K562 (cell line): ENCODE measurements around the gene TP63. TPM values are rescaled to one million over a fixed set of nuclear protein-coding genes. Genes with fewer than 3 reads are reported as not detected.

Source experiments
- ATAC-seq: fragments of 200-7000 bp; cut with Tn5 transposase; 3 replicates; pipeline ENCODE4 v1.9.1; 2020; ENCODE audit warnings: moderate library complexity
- BruUV-seq: library from RNA; stranded (reverse); fragments of 400-500 nt; replicated peaks from 2 replicates; lab custom pipeline; 2021; lab: Mats Ljungman, UMichigan
- CTCF ChIA-PET: fragments of 300-600 bp; formaldehyde crosslinking; extraction: SDS; loops from one replicate; lab custom pipeline; 2021; ENCODE audit warnings: low intra/inter-chr PET ratio; lab: Yijun Ruan, JAX
- POLR2A ChIA-PET: fragments of 300-600, 350-650 bp; sonication (Branson Sonifier 250); formaldehyde crosslinking; extraction: SDS; loops from one replicate; lab custom pipeline; 2021; ENCODE audit warnings: antibody characterized with exemption, inconsistent platforms; lab: Yijun Ruan, JAX
- DNase-seq, 4 experiments: peaks; one replicate each; pipeline versions ENCODE4 v3.0.0 to v3.0.0-alpha.2; 2011 to 2018; ENCODE audit warnings: low spot score in 3 of 4, mixed read lengths in 3 of 4; ENCODE audit errors: extremely low read depth in 1 of 4
- FAIRE-seq: peaks from 2 replicates; lab custom pipeline; 2011; peaks lifted over from hg19 to GRCh38; lab: Jason Lieb, UNC
- H2AFZ ChIP-seq: 2 replicates; pipeline ENCODE4 v1.6.0; 2011; ENCODE audit warnings: low read depth, low read length, control low read depth, inconsistent platforms
- H3K27ac ChIP-seq: fragments of 200-600 bp; 3 replicates; pipeline ENCODE4 v1.8.0; 2011; ENCODE audit warnings: low read depth, mild to moderate bottlenecking, control low read depth, inconsistent platforms, low read length, moderate library complexity, mixed read lengths; ENCODE audit errors: extremely low read depth
- H3K27me3 ChIP-seq, 2 experiments: fragments of 300-600 bp in 1 of 2; 2 replicates in 1 of 2; 3 replicates in 1 of 2; pipeline versions ENCODE4 v1.6.0 to v1.8.0; 2011; ENCODE audit warnings: inconsistent platforms in 2 of 2, low read length in 2 of 2, mild to moderate bottlenecking in 1 of 2, mixed read lengths in 1 of 2, moderate library complexity in 1 of 2; ENCODE audit not compliant: control insufficient read depth in 2 of 2, insufficient read depth in 2 of 2
- H3K36me3 ChIP-seq: fragments of 300-600 bp; 3 replicates; pipeline ENCODE4 v1.8.0; 2011; ENCODE audit warnings: mild to moderate bottlenecking, low read length, inconsistent platforms; ENCODE audit not compliant: control insufficient read depth, insufficient read depth
- H3K4me1 ChIP-seq, 2 experiments: fragments of 200-600 bp in 1 of 2; replicated peaks in 1 of 2; 2 replicates in 1 of 2; 3 replicates in 1 of 2; pipeline versions ENCODE4 v1.5.1 to v1.8.0; 2011; ENCODE audit warnings: inconsistent platforms in 2 of 2, low read length in 2 of 2, mild to moderate bottlenecking in 1 of 2, mixed read lengths in 1 of 2, moderate library complexity in 1 of 2; ENCODE audit not compliant: control insufficient read depth in 2 of 2, insufficient read depth in 2 of 2
- H3K4me2 ChIP-seq: 2 replicates; pipeline ENCODE4 v1.6.1; 2011; ENCODE audit warnings: low read length, control low read depth, inconsistent platforms, mixed read lengths; ENCODE audit not compliant: insufficient read depth
- H3K4me3 ChIP-seq: fragments of 200-600 bp; sonication (generic), shearing (Covaris generic); 2 replicates; pipeline ENCODE4 v1.5.1; 2016; ENCODE audit warnings: control low read depth, inconsistent platforms
- H3K79me2 ChIP-seq: fragments of 200-600 bp; 3 replicates; pipeline ENCODE4 v1.8.0; 2011; ENCODE audit warnings: low read length, inconsistent platforms; ENCODE audit not compliant: control insufficient read depth, insufficient read depth
- H3K9ac ChIP-seq, 2 experiments: 2 replicates each; pipeline versions ENCODE4 v1.6.0 to v1.6.1; 2011; ENCODE audit warnings: low read depth in 2 of 2, low read length in 2 of 2, control low read depth in 1 of 2, inconsistent platforms in 1 of 2, mild to moderate bottlenecking in 1 of 2, mixed read lengths in 1 of 2; ENCODE audit not compliant: insufficient read depth in 1 of 2
- H3K9me1 ChIP-seq: one replicate; pipeline ENCODE4 v1.6.0; 2011; ENCODE audit warnings: inconsistent platforms, mild to moderate bottlenecking, low read length, moderate library complexity; ENCODE audit not compliant: control insufficient read depth, insufficient read depth
- H3K9me3 ChIP-seq: replicated peaks from 2 replicates; pipeline ENCODE4 v1.5.1; 2011; ENCODE audit warnings: low read depth, low read length, inconsistent platforms; ENCODE audit not compliant: control insufficient read depth, insufficient read depth
- H4K20me1 ChIP-seq: replicated peaks from 2 replicates; pipeline ENCODE4 v1.6.1; 2011; ENCODE audit warnings: low read length, inconsistent platforms, mixed read lengths; ENCODE audit not compliant: control insufficient read depth, insufficient read depth
- ADNP ChIP-seq: fragments of 200-800 bp; sonication (Bioruptor generic); IDR thresholded peaks from 2 replicates; pipeline ENCODE4 v1.6.1; 2016; ENCODE audit warnings: missing genetic modification characterization, missing compliant biosample characterization
- ARNT ChIP-seq, 2 experiments: fragments of 450-650 bp; IDR thresholded peaks; 2 replicates each; pipeline ENCODE4 v1.6.1; 2016; ENCODE audit warnings: mild to moderate bottlenecking in 1 of 2
- E2F8 ChIP-seq: fragments of 450-650 bp; IDR thresholded peaks from 2 replicates; pipeline ENCODE4 v1.7.1; 2018; ENCODE audit warnings: mild to moderate bottlenecking, low read depth; ENCODE audit not compliant: partially characterized antibody
- HNRNPH1 ChIP-seq: fragments of 200-400 bp; formaldehyde crosslinking; optimal IDR thresholded peaks from 2 replicates; pipeline ENCODE3; 2017; ENCODE audit warnings: low read depth, mild to moderate bottlenecking, low read length, moderate library complexity
- KLF13 ChIP-seq: fragments of 450-650 bp; IDR thresholded peaks from 2 replicates; pipeline ENCODE4 v1.6.1; 2016; ENCODE audit warnings: missing genetic modification characterization, low read depth, mild to moderate bottlenecking, missing compliant biosample characterization, moderate library complexity, borderline replicate concordance
- POLR3G ChIP-seq: IDR thresholded peaks from 2 replicates; pipeline ENCODE4 v1.6.1; 2011; ENCODE audit not compliant: insufficient read length, insufficient replicate concordance; ENCODE audit errors: extremely low read depth
- RBM25 ChIP-seq: fragments of 200-400 bp; formaldehyde crosslinking; IDR thresholded peaks from 2 replicates; pipeline ENCODE4 v1.6.1; 2018; ENCODE audit warnings: low read length, low read depth, moderate library complexity; ENCODE audit not compliant: severe bottlenecking
- SMARCB1 ChIP-seq: IDR thresholded peaks from 2 replicates; pipeline ENCODE4 v1.6.1; 2011; ENCODE audit warnings: improper control_type of control experiment, low read depth; ENCODE audit not compliant: insufficient read length
- ZNF384 ChIP-seq: IDR thresholded peaks from 2 replicates; pipeline ENCODE4 v1.6.1; 2012; ENCODE audit warnings: low read depth, low read length, improper control_type of control experiment
- ZNF707 ChIP-seq: fragments of 250-450 bp; sonication (Bioruptor Pico); conservative IDR thresholded peaks from 2 replicates; pipeline ENCODE4 v1.8.0; 2022; ENCODE audit warnings: inconsistent platforms, mild to moderate bottlenecking, moderate library complexity
- WGBS: fragments of 100-300 bp; shearing (Covaris generic); methylation state at CpG from one replicate; pipeline ENCODE4 v1.1.6; 2016; ENCODE audit warnings: low coverage, mixed read lengths; ENCODE audit not compliant: insufficient coverage; ENCODE audit errors: missing lambda C conversion rate; 5-methylcytosine and 5-hydroxymethylcytosine counted together
- in situ Hi-C: fragments of 300-500 bp; cut with MboI; formaldehyde crosslinking; loops from 4 replicates; pipeline ENCODE4 v1.15.0; 2018; ENCODE audit warnings: inconsistent platforms, mixed read lengths
- intact Hi-C: fragments of 100-400 bp; cut with micrococcal nuclease; formaldehyde crosslinking; loops from 2 replicates; pipeline ENCODE4 v1.14.2; 2022
- polyA plus RNA-seq, 8 experiments: library from polyadenylated mRNA; depleted of rRNA in 4 of 8; stranded (reverse) in 5 of 8; unstranded in 3 of 8; fragments of >200 nt; fragmentation: Nextera tagmentation in 2 of 8; fragmentation: Illumina TruSeq in 1 of 8; extraction: Ambion mirVana in 2 of 8; extraction: Trizol in 1 of 8; gene quantifications; 2 replicates each; pipeline versions ENCODE4 v1.2.1 to v1.2.3, GENCODE V29; 2011 to 2014; ENCODE audit warnings: inconsistent platforms in 1 of 8, missing spikeins in 1 of 8
- total RNA-seq, 7 experiments: library from RNA; depleted of rRNA in 6 of 7; stranded (reverse); fragments of >200 nt in 6 of 7; fragmentation: Illumina TruSeq in 2 of 7; extraction: Trizol in 2 of 7; gene quantifications; 2 replicates each; pipeline versions ENCODE4 v1.2.1 to v1.2.3, GENCODE V29; 2011 to 2021; ENCODE audit warnings: low replicate concordance in 1 of 7

TP63 gene
- total and polyA plus RNA-seq, 9 of the 15 experiments (the other 6 are each of a cell fraction or from before 2014, with no cell fraction given): 0.32 to 1.4 (median 0.50) TPM

- TF ChIP-seq HNRNPH1 (no peak), E2F8 (no peak), RBM25 (no peak), POLR3G (no peak), ARNT (IDR thresholded peaks at IDR 0.05) (no peak), KLF13 (tag) (no peak), ZNF384 (no peak)
Observed at GRCh38 chr3:189899186-189899585, 268.0 kb downstream of the TP63 start (continued).

- Histone ChIP-seq H3K4me3 (no peak overlapping the region), H3K9me3 (no peaks in the 10 kb centered on the region), H3K36me3 (no peaks in the 10 kb centered on the region), H3K4me2 (no peak overlapping the region), H3K79me2 (no peaks in the 10 kb centered on the region), H2AFZ (no peak overlapping the region), H4K20me1 (no peaks in the 10 kb centered on the region), H3K4me1 (no peaks in the 10 kb centered on the region), H3K9ac (no peak overlapping the region), H3K27me3 (no peaks in the 10 kb centered on the region), H3K27ac (no peak overlapping the region), H3K9me1 (no peaks in the 10 kb centered on the region)
- TF ChIP-seq ZNF707 (CRISPR knock-in tag) (no peak), ADNP (no peak), SMARCB1 (no peak)
- intact Hi-C loops: no loop called here
- ATAC-seq (no peak), FAIRE-seq (no peak), DNase-seq (no peak)
- POLR2A ChIA-PET: no interaction called here
- 3% methylated on average over 5 of the region's 5 CpGs for WGBS
- BruUV-seq: no TSS peak
- in situ Hi-C loops: no loop called here
- CTCF ChIA-PET: no interaction called here
Observed at GRCh38 chr3:189900578-189900977, 269.4 kb downstream of the TP63 start.
